MM.1S (cell line): Measurements from ENCODE around the gene ZNF487.

Source experiments
- DNase-seq: peaks from one replicate; pipeline ENCODE4 v3.0.0-alpha.2; 2015
- H2AFZ ChIP-seq: fragments of 300-600 bp; sonication (generic); 2 replicates; pipeline ENCODE4 v1.6.0; 2016; ENCODE audit warnings: antibody characterized with exemption, low read length
- H3F3A ChIP-seq: fragments of 300-600 bp; sonication (generic); 2 replicates; pipeline ENCODE4 v1.6.1; 2016; ENCODE audit warnings: mild to moderate bottlenecking, antibody characterized with exemption, low read length, moderate library complexity, mixed read lengths; ENCODE audit not compliant: insufficient read depth
- H3K27ac ChIP-seq: fragments of 300-600 bp; sonication (generic); 2 replicates; pipeline ENCODE4 v1.5.1; 2016; ENCODE audit warnings: mild to moderate bottlenecking, low read length
- H3K27me3 ChIP-seq: fragments of 300-600 bp; sonication (generic); replicated peaks from 2 replicates; pipeline ENCODE4 v1.6.0; 2016; ENCODE audit warnings: low read length; ENCODE audit not compliant: insufficient read depth
- H3K36me3 ChIP-seq: fragments of 300-600 bp; sonication (generic); replicated peaks from 2 replicates; pipeline ENCODE4 v1.6.1; 2016; ENCODE audit warnings: mild to moderate bottlenecking, low read length, mixed read lengths; ENCODE audit not compliant: insufficient read depth
- H3K4me1 ChIP-seq: fragments of 300-600 bp; sonication (generic); 2 replicates; pipeline ENCODE4 v1.6.1; 2016; ENCODE audit warnings: low read length, mixed read lengths
- H3K4me2 ChIP-seq: fragments of 300-600 bp; sonication (generic); 2 replicates; pipeline ENCODE4 v1.6.0; 2016; ENCODE audit warnings: low read depth, low read length
- H3K4me3 ChIP-seq: fragments of 300-600 bp; sonication (generic); 2 replicates; pipeline ENCODE4 v1.5.1; 2016; ENCODE audit warnings: low read length, mixed read lengths
- H3K79me2 ChIP-seq: fragments of 300-600 bp; sonication (generic); 2 replicates; pipeline ENCODE4 v1.6.1; 2016; ENCODE audit warnings: mixed run types, low read length, mixed read lengths
- H3K9ac ChIP-seq: fragments of 300-600 bp; sonication (generic); 2 replicates; pipeline ENCODE4 v1.6.1; 2016; ENCODE audit warnings: low read length, mixed read lengths
- H3K9me2 ChIP-seq: fragments of 300-600 bp; sonication (generic); replicated peaks from 2 replicates; pipeline ENCODE4 v1.6.1; 2016; ENCODE audit warnings: mild to moderate bottlenecking, low read length, mixed read lengths; ENCODE audit not compliant: insufficient read depth
- H3K9me3 ChIP-seq: fragments of 300-600 bp; sonication (generic); replicated peaks from 2 replicates; pipeline ENCODE4 v1.6.1; 2016; ENCODE audit warnings: mild to moderate bottlenecking, low read length, mixed read lengths; ENCODE audit not compliant: insufficient read depth
- H4K20me1 ChIP-seq: fragments of 300-600 bp; sonication (generic); 2 replicates; pipeline ENCODE4 v1.6.1; 2016; ENCODE audit warnings: mild to moderate bottlenecking, low read length, moderate library complexity, mixed read lengths; ENCODE audit not compliant: insufficient read depth
- CTCF ChIP-seq: fragments of 300-600 bp; sonication (generic); IDR thresholded peaks from 2 replicates; pipeline ENCODE4 v1.5.1; 2016; ENCODE audit warnings: antibody characterized with exemption, low read length, mixed read lengths
- EZH2 ChIP-seq: fragments of 300-600 bp; sonication (generic); optimal IDR thresholded peaks from 2 replicates; pipeline ENCODE3; 2017; ENCODE audit warnings: low read depth, mild to moderate bottlenecking, antibody characterized with exemption, low read length, mixed read lengths
- EZH2phosphoT487 ChIP-seq: fragments of 300-600 bp; sonication (generic); IDR thresholded peaks from 2 replicates; pipeline ENCODE4 v1.6.1; 2018; ENCODE audit warnings: antibody characterized with exemption, low read length

ZNF487 gene

DNA sequence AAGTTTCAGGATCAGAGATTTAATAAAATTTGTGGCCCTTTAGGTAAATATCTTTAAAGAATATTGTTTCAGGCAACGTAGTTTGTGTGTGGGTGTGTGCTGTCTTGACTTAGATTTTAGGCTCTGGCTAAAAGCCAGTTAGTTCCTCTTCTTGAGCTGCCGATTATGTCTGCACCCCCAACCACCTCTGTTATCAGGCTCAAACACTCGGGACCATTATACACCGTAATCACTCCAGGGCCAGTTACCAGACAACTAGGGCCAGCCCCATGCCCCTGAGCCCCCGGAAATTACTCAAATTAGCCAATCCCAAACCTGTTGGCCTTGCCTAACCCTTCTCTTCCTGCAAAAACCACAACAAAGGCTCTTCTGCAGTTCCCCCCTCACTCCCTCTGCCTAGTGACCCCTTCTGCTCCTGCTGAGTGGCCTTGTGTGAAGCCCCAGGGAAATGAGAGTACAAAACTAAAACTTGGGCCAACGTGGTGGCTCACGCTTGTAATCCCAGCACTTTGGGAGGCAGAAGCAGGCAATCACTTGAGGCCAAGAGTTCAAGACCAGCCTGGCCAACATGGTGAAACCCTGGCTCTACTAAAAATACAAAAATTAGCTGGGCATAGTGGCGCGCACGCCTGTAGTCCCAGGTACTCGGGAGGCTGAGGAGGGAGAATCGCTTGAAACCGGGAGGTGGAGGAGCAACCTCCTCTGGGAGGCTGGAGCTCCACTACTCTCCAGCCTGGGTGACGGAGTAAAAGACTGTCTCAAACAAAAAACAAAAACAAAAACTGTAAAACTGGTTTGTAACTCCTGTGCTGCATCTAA lies 18.8 kb upstream of the ZNF487 start:
- TF ChIP-seq EZH2phosphoT487 (no peak), EZH2 (no peak), CTCF (no peak)
- Histone ChIP-seq H3K4me2 (peak overlapping the region; percentile 29; the same call in 1 of the 2 replicates), H3K9me2 (no peaks in the 10 kb centered on the region), H3F3A (peaks cover 22% of the 10 kb centered on the region), H3K9ac (no peak overlapping the region; the same call in 1 of the 2 replicates), H3K27me3 (no peaks in the 10 kb centered on the region), H4K20me1 (no peaks in the 10 kb centered on the region), H2AFZ (peak overlapping the region; percentile 69; the same call in 1 of the 2 replicates), H3K36me3 (no peaks in the 10 kb centered on the region), H3K27ac (peak overlapping the region; percentile 12; the same call in 1 of the 2 replicates), H3K4me3 (no peak overlapping the region), H3K4me1 (peaks cover 16% of the 10 kb centered on the region), H3K9me3 (no peaks in the 10 kb centered on the region), H3K79me2 (no peaks in the 10 kb centered on the region)
- DNase-seq: peak; percentile 41

DNA sequence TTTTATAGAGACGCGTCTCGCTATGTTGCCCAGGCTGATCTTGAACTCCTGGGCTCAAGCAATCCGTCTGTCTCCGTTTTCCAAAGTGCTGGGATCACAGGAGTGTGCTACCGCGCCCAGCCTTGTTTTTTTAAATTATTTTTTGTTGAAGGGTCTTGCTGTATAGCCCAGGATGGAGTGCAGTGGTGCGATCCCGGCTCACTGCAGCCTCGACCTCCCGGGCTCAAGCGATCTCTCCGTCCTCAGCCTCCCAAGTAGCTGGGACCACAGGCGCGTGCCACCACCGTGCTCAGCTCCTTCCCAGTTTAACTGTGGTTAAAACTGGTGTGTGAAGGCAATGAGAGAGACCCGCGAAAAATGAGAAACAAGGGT lies 16.9 kb upstream of the ZNF487 start:
- Histone ChIP-seq H3K79me2 (no peaks in the 10 kb centered on the region), H3K27me3 (no peaks in the 10 kb centered on the region), H3K9me3 (no peaks in the 10 kb centered on the region), H3K27ac (peak overlapping the region; percentile 98), H3K4me3 (peak overlapping the region; percentile 56), H3F3A (peaks cover 22% of the 10 kb centered on the region), H3K4me2 (peak overlapping the region; percentile 75; the same call in 1 of the 2 replicates), H2AFZ (peak overlapping the region; percentile 90), H3K9me2 (no peaks in the 10 kb centered on the region), H4K20me1 (no peaks in the 10 kb centered on the region), H3K36me3 (no peaks in the 10 kb centered on the region), H3K4me1 (peaks cover 16% of the 10 kb centered on the region), H3K9ac (peak overlapping the region; percentile 92)
- no peak for TF ChIP-seq EZH2
- no peak for TF ChIP-seq EZH2phosphoT487
- no peak for TF ChIP-seq CTCF
- DNase-seq: no peak

DNA sequence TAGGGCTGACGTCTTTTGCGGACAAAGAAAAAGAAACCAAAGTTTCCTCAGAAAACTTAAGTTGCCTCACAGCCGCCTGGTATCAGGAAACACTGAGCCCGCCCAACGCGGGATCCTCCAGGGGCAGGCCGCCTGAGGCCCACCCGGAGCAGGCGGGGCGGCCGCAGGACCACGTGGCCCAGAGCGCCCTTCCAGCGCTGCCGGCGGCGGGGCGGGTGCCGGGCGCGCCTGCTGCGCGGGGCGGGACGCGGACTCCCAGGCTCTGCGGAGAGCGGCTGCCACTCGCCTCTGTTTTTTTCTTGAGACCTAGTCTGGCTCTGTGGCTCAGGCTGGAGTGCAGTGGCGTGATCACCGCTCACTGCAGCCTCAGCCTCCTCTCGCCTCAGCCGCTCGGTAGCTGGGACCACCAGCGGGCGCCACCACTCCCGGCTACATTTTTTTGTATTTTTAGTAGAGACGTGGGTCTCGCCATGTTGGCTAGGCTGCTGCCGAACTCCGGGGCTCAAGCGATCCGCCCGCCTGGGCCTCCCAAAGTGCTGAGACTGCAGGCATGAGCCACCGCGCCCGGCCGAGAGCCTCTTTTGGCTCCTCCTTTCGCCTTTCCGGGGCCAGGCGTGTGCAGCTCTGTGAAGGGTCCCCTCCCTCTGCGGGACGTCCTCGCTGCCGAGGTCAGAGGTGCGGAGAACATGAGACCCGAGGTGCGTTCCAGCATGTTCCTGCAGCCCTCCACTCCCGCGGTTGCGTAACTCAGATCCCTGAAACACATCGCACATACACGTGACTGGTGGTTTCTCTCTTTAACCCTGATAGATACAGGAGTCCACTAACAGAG lies 16.3 kb upstream of the ZNF487 start:
- Histone ChIP-seq H3K27ac (peak overlapping the region; percentile 98), H3K79me2 (no peaks in the 10 kb centered on the region), H3K4me2 (peak overlapping the region; percentile 75), H3K4me3 (peak overlapping the region; percentile 56), H3K9me2 (no peaks in the 10 kb centered on the region), H3K27me3 (no peaks in the 10 kb centered on the region), H3K36me3 (no peaks in the 10 kb centered on the region), H4K20me1 (no peaks in the 10 kb centered on the region), H2AFZ (peak overlapping the region; percentile 90), H3K4me1 (peaks cover 16% of the 10 kb centered on the region), H3K9me3 (no peaks in the 10 kb centered on the region), H3F3A (peaks cover 22% of the 10 kb centered on the region), H3K9ac (peak overlapping the region; percentile 92)
- TF ChIP-seq EZH2phosphoT487 (no peak), CTCF (0 out of 2 replicates have a peak, but pooled peaks have one; percentile 9)
- peak; percentile 91 for DNase-seq
